Dedifferentiated amniotic fluid mesenchymal stem cell (primary cell): ENCODE data around the gene LMNA.
A peak's percentile ranks its signal among the peaks of the same experiment; 100 is the strongest.
"Not testable (repeated sequence)": the region's sequence is repeated elsewhere in the genome, so short reads cannot be mapped to it uniquely, and the experiment has no call there.

Experiments
- DNase-seq: peaks from one replicate; pipeline ENCODE4 v3.0.0-alpha.2; 2016; ENCODE audit errors: extremely low spot score

The LMNA gene

GRCh38 chr1:156122086-156122485 lies 7.6 kb downstream of the LMNA start:
- no peak for DNase-seq

- peak; percentile 70 for DNase-seq
These were observed 8.2 kb downstream of the LMNA start for GRCh38 chr1:156122519-156123355.

GRCh38 chr1:156123356-156124196 lies 9.1 kb downstream of the LMNA start:
- peak; percentile 95 for DNase-seq

GRCh38 chr1:156124557-156125483 lies 10.3 kb downstream of the LMNA start:
- no peak for DNase-seq

GRCh38 chr1:156125544-156125943 lies 11.0 kb downstream of the LMNA start:
- DNase-seq = not testable (repeated sequence)

GRCh38 chr1:156126043-156126629 lies 11.6 kb downstream of the LMNA start:
- peak; percentile 97 for DNase-seq

GRCh38 chr1:156126630-156127534 lies 12.4 kb downstream of the LMNA start:
- peak; percentile 77 for DNase-seq

GRCh38 chr1:156128308-156128653 lies 13.8 kb downstream of the LMNA start:
- no peak for DNase-seq

GRCh38 chr1:156128654-156129597 lies 14.4 kb downstream of the LMNA start:
- DNase-seq = peak; percentile 75

- DNase-seq = peak; percentile 97
These were observed 15.4 kb downstream of the LMNA start for GRCh38 chr1:156129687-156130577.

- no peak for DNase-seq
These were observed 16.0 kb downstream of the LMNA start for GRCh38 chr1:156130578-156130942.

GRCh38 chr1:156134716-156135435 lies 20.4 kb downstream of the LMNA start:
- no peak for DNase-seq

GRCh38 chr1:156135930-156136871 lies 21.7 kb downstream of the LMNA start:
- no peak for DNase-seq

- DNase-seq = no peak
These were observed 22.5 kb downstream of the LMNA start for GRCh38 chr1:156136970-156137483.

GRCh38 chr1:156138458-156138867 lies 24.0 kb downstream of the LMNA start:
- DNase-seq = no peak
